GM18517 (cell line): ENCODE measurements around the gene ZNF57.
"Not testable (repeated sequence)": the region's sequence is repeated elsewhere in the genome, so short reads cannot be mapped to it uniquely, and the experiment has no call there.

Experiments used
- ATAC-seq: cut with Tn5 transposase; IDR thresholded peaks from one replicate; pipeline ENCODE4 v1.9.1; 2021; ENCODE audit warnings: mild to moderate bottlenecking, moderate library complexity; ENCODE audit not compliant: unreplicated experiment

ZNF57 gene

GRCh38 chr19:2950286-2951124 lies 49.8 kb downstream of the ZNF57 start:
- ATAC-seq: peak; percentile 97

DNA sequence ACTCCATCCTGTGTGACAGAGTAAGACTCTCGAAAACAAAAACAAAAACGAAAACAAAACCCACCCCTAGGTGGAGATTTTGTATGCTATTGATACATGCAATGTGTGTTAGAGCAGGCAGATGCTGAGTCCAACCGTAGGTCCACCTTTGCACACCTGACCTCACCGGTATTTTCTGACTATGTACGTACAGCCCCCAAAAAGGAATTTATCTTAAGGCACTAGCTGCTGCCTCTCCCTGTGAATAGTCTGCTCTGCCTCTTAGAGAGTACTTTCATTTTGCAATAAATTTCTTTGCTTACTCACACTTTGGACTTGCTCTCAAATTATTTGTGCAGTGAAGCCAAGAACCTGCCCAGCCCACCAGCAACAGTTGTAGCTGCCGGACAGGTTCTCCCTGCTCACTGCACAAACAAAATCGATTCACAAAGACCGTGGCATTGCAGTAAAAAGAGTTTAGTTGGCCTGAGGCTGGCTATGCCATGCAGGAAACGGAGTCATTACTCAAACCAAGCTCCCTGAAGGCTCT lies 52.3 kb downstream of the ZNF57 start:
- ATAC-seq: no peak

DNA sequence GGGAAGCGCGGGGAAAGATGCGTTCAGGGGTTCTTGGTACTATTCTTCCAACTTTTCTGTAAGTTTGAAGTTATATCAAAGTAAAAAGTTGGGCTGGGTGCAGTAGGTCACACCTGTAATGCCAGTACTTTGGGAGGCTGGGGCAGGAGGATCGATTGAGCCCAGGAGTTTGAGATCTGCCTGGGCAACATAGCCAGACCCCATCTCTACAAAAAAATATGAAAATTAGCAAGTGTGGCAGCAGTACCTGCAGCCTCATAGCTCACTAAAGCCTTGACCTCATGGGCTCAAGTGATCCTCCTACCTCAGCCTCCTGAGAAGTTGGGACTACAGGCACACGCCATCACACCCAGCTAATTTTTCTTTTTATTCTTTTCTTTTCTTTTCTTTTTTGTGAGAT lies 56.4 kb downstream of the ZNF57 start:
- ATAC-seq: no peak

DNA sequence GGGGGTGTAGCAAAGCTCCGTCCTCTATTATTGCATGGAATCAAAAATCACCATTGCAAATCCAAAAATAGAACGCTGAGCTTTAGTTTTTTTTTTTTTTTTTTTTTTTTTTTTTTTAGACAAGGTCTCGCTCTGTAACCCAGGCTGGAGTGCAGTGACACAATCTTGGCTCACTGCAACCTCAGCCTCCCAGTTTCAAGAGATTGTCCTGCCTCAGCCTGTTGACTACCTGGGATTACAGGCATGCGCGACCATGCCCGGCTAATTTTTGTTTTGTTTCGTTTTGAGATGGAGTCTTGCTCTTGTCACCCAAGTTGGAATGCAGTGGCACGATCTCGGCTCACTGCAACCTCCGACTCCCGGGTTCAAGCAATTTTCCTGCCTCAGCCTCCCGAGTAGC lies 59.4 kb downstream of the ZNF57 start:
- no peak for ATAC-seq

DNA sequence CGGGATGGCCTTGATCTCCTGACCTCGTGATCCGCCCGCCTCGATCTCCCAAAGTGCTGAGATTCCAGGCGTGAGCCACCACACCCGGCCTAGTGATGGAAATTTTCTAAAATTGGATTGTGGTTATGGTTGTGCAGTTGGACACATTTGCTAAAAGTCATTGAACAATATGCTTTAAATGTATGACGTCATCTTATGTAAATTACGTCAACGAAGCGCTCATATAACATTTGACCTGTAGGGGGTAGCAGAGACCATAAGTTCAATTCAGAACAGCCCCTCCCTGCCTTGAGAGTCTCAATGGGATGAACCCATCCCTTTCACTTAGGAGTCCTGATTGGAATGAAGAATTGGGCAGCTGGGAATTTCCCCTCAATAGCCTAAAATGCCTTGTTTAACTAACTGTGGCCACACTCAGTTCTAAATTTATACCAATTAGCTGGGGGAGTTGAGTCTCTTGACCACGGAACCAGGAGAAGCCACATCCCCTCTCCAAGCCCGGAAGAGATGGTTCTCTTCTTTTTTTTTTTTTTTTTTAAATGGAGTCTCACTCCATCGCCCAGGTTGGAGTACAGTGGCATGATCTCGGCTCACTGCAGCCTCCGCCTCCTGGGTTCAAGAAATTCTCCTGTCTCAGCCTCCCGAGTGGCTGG lies 61.4 kb downstream of the ZNF57 start:
- no peak for ATAC-seq

DNA sequence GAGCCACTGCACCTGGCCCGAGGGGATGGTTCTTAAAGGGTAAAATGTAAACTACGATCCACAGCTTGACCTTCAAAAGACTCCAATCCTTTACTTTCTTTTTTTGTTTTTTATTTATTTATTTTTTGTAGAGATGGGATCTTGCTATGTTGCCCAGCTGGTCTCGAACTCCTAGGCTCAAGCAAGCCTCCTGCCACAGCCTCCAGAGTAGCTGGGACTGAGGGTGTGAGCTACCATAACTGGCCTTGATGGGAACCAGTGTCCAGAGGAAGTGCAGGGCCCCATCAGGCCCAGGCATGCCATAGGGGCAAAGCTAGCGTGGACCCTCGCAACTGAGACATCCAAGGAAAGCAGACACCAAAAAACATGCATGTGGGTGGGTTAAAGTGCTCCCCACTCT lies 62.4 kb downstream of the ZNF57 start:
- no peak for ATAC-seq

- not testable (repeated sequence) for ATAC-seq
These were observed 62.9 kb downstream of the ZNF57 start for GRCh38 chr19:2963631-2964030.

- no peak for ATAC-seq
These were observed 64.1 kb downstream of the ZNF57 start for GRCh38 chr19:2964874-2965273.

GRCh38 chr19:2967972-2968371 lies 67.2 kb downstream of the ZNF57 start:
- no peak for ATAC-seq
